Measurements from ENCODE around the gene NAALADL2. TPM values are rescaled to one million over a fixed set of nuclear protein-coding genes. Genes with fewer than 3 reads are reported as not detected.

NAALADL2 gene
- total and polyA plus RNA-seq, 9 of the 15 experiments (the other 6 are each of a cell fraction or from before 2014, with no cell fraction given), result 0.29 to 1.1 (median 0.79) TPM; not detected in 1

GRCh38 chr3:175839366-175840005 lies 980.4 kb downstream of the NAALADL2 start:
- FAIRE-seq (no peak), ATAC-seq (no peak), DNase-seq (ENCODE audit: extremely low read depth in 1 of 4, low spot score in 3 of 4) (no peak)
- POLR2A ChIA-PET, result no interaction called here
- Histone ChIP-seq H4K20me1 (replicated peaks; ENCODE audit: control insufficient read depth, insufficient read depth, low read length) (no peaks in the 10 kb centered on the region), H3K4me1 (replicated peaks in 1 of 2; ENCODE audit: control insufficient read depth in 2 of 2, insufficient read depth in 2 of 2, low read length in 2 of 2) (no peaks in the 10 kb centered on the region), H3K27me3 (ENCODE audit: control insufficient read depth in 2 of 2, insufficient read depth in 2 of 2, low read length in 2 of 2) (no peaks in the 10 kb centered on the region), H3K27ac (ENCODE audit: extremely low read depth, low read depth, low read length) (no peak overlapping the region), H3K9me3 (replicated peaks; ENCODE audit: control insufficient read depth, insufficient read depth, low read depth, low read length) (no peaks in the 10 kb centered on the region; the same call in 1 of the 2 replicates), H3K4me3 (no peak overlapping the region), H2AFZ (ENCODE audit: low read depth, low read length) (no peak overlapping the region), H3K9me1 (ENCODE audit: control insufficient read depth, insufficient read depth, low read length) (no peaks in the 10 kb centered on the region), H3K4me2 (ENCODE audit: insufficient read depth, low read length) (no peak overlapping the region), H3K36me3 (ENCODE audit: control insufficient read depth, insufficient read depth, low read length) (no peaks in the 10 kb centered on the region), H3K9ac (ENCODE audit: insufficient read depth in 1 of 2, low read depth in 2 of 2, low read length in 2 of 2) (no peak overlapping the region), H3K79me2 (ENCODE audit: control insufficient read depth, insufficient read depth, low read length) (no peaks in the 10 kb centered on the region)
- intact Hi-C loops (cut with micrococcal nuclease) (no loop called here), in situ Hi-C loops (cut with MboI) (no loop called here)
- TF ChIP-seq TRIM25 (IDR thresholded peaks at IDR 0.05; ENCODE audit: borderline replicate concordance) (no peak), ZNF655 (CRISPR knock-in tag; IDR thresholded peaks at IDR 0.05) (no peak), KLF6 (CRISPR knock-in tag; IDR thresholded peaks at IDR 0.05; ENCODE audit: borderline replicate concordance) (no peak), ZBTB49 (CRISPR knock-in tag; IDR thresholded peaks at IDR 0.05; ENCODE audit: borderline replicate concordance) (no peak), FOXA1 (IDR thresholded peaks at IDR 0.05; ENCODE audit: borderline replicate concordance) (no peak), CLOCK (CRISPR knock-in tag; IDR thresholded peaks at IDR 0.05; ENCODE audit: borderline replicate concordance) (no peak), ZNF764 (CRISPR knock-in tag; IDR thresholded peaks at IDR 0.05; ENCODE audit: low read depth) (no peak)
- CTCF ChIA-PET (ENCODE audit: low intra/inter-chr PET ratio), result no interaction called here
- BruUV-seq (replicated peaks), result no TSS peak
- 0% methylated on average over 2 of the region's 2 CpGs for WGBS (ENCODE audit: insufficient coverage, low coverage, missing lambda C conversion rate)
